Karpas-422 (cell line): ENCODE measurements around the gene IL16. TPM values are rescaled to one million over a fixed set of nuclear protein-coding genes. Genes with fewer than 3 reads are reported as not detected.
A peak's percentile ranks its signal among the peaks of the same experiment; 100 is the strongest.

Source experiments
- DNase-seq: peaks from one replicate; pipeline ENCODE4 v3.0.0-alpha.2; 2015
- H2AFZ ChIP-seq: fragments of 200-600 bp; sonication (generic); 2 replicates; pipeline ENCODE4 v1.6.1; 2014; ENCODE audit warnings: antibody characterized with exemption, low read length, mixed read lengths
- H3K27ac ChIP-seq: fragments of 200-600 bp; sonication (generic); 2 replicates; pipeline ENCODE4 v1.5.1; 2014; ENCODE audit warnings: mild to moderate bottlenecking, low read length, moderate library complexity
- H3K27me3 ChIP-seq: fragments of 200-600 bp; sonication (generic); 2 replicates; pipeline ENCODE4 v1.6.1; 2014; ENCODE audit warnings: low read length, mixed read lengths
- H3K36me3 ChIP-seq: fragments of 200-600 bp; sonication (generic); 2 replicates; pipeline ENCODE4 v1.6.1; 2014; ENCODE audit warnings: low read length, mixed read lengths; ENCODE audit not compliant: insufficient read depth
- H3K4me1 ChIP-seq: fragments of 200-600 bp; sonication (generic); 2 replicates; pipeline ENCODE4 v1.6.1; 2014; ENCODE audit warnings: mild to moderate bottlenecking, low read length, mixed read lengths
- H3K4me2 ChIP-seq: fragments of 200-600 bp; sonication (generic); 2 replicates; pipeline ENCODE4 v1.6.1; 2014; ENCODE audit warnings: low read length, low read depth, mild to moderate bottlenecking; ENCODE audit not compliant: poor library complexity, severe bottlenecking
- H3K4me3 ChIP-seq: fragments of 200-600 bp; sonication (generic); 2 replicates; pipeline ENCODE4 v1.5.1; 2014; ENCODE audit warnings: mild to moderate bottlenecking, antibody characterized with exemption, low read length, mixed read lengths
- H3K79me2 ChIP-seq: fragments of 200-600 bp; sonication (generic); 2 replicates; pipeline ENCODE4 v1.6.1; 2014; ENCODE audit warnings: mild to moderate bottlenecking, low read length, mixed read lengths
- H3K9ac ChIP-seq: fragments of 200-600 bp; sonication (generic); 2 replicates; pipeline ENCODE4 v1.6.0; 2014; ENCODE audit warnings: low read length
- H3K9me2 ChIP-seq: fragments of 200-600 bp; sonication (generic), shearing (Covaris generic); replicated peaks from 2 replicates; pipeline ENCODE4 v1.6.0; 2014; ENCODE audit warnings: mild to moderate bottlenecking, low read length, moderate library complexity; ENCODE audit not compliant: insufficient read depth
- H3K9me3 ChIP-seq: fragments of 300-700, 200-600 bp; sonication (generic); 2 replicates; pipeline ENCODE4 v1.6.1; 2014; ENCODE audit warnings: low read length, mixed read lengths
- H4K20me1 ChIP-seq: fragments of 200-600 bp; sonication (generic); 2 replicates; pipeline ENCODE4 v1.6.1; 2014; ENCODE audit warnings: mild to moderate bottlenecking, antibody characterized with exemption, low read length, low read depth; ENCODE audit not compliant: insufficient read depth
- total RNA-seq: library from RNA; depleted of rRNA; stranded (reverse); fragments of >200 nt; shearing (Covaris generic); gene quantifications from 2 replicates; pipeline ENCODE4 v1.2.3, GENCODE V29; 2014; ENCODE audit warnings: low replicate concordance

Gene IL16
- total RNA-seq, 1 experiment from 2014 or later, result 3.3 TPM

DNA sequence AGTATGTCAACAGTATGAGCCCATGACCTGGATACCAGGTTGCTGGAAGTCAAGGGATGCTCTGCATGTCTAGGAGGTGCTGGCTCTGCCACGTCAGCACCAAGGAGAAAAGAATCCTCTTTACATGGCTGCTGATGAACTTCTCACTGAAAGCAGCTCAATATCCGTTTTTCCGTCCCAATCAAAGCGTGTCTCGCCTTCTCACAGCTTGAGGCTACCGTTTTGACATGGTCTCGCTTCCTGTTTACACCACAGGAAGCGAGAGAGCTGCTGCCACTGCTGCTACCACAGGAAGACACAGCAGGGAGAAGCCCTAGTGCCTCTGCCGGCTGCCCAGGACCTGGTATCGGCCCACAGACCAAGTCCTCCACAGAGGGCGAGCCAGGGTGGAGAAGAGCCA, 100.0 kb downstream of the IL16 start:
- Histone ChIP-seq H3K27ac (no peak overlapping the region), H3K9me3 (no peaks in the 10 kb centered on the region), H2AFZ (no peak overlapping the region), H3K4me3 (no peak overlapping the region), H3K79me2 (no peaks in the 10 kb centered on the region), H3K9me2 (no peaks in the 10 kb centered on the region), H4K20me1 (no peaks in the 10 kb centered on the region), H3K4me1 (peaks cover 33% of the 10 kb centered on the region), H3K9ac (peak overlapping the region; percentile 6; the same call in 1 of the 2 replicates), H3K27me3 (no peaks in the 10 kb centered on the region), H3K36me3 (no peaks in the 10 kb centered on the region), H3K4me2 (no peak overlapping the region)
- peak; percentile 59 for DNase-seq

DNA sequence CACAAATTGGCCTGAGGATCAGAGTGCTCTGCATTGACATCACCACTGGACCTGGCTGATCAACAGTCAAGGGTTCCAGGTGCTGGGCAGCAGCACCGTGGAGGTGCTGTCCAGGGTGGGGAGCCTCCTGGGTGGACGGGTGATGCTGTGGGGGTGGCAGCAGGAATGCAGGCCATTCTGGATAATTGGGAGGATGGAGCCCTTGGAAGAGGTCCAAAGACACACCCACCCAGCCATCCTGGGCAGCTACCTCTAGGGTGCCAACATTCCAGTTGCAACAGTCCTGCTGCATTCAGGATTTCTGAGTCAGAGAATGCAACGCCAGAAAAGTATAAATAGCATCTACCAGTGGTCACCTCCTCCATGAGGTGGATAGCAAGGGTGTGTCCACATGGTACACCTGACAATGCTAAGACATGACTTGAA, 100.5 kb downstream of the IL16 start:
- H3K79me2 ChIP-seq, result no peaks in the 10 kb centered on the region
- peak overlapping the region; percentile 6; the same call in 1 of the 2 replicates for H3K9ac ChIP-seq
- DNase-seq, result no peak
- no peak overlapping the region for H2AFZ ChIP-seq
- H4K20me1 ChIP-seq, result no peaks in the 10 kb centered on the region
- peaks cover 33% of the 10 kb centered on the region for H3K4me1 ChIP-seq
- no peak overlapping the region for H3K4me2 ChIP-seq
- H3K36me3 ChIP-seq, result no peaks in the 10 kb centered on the region
- no peaks in the 10 kb centered on the region for H3K9me3 ChIP-seq
- H3K27ac ChIP-seq, result no peak overlapping the region
- no peak overlapping the region for H3K4me3 ChIP-seq
- H3K27me3 ChIP-seq, result no peaks in the 10 kb centered on the region
- H3K9me2 ChIP-seq, result no peaks in the 10 kb centered on the region

DNA sequence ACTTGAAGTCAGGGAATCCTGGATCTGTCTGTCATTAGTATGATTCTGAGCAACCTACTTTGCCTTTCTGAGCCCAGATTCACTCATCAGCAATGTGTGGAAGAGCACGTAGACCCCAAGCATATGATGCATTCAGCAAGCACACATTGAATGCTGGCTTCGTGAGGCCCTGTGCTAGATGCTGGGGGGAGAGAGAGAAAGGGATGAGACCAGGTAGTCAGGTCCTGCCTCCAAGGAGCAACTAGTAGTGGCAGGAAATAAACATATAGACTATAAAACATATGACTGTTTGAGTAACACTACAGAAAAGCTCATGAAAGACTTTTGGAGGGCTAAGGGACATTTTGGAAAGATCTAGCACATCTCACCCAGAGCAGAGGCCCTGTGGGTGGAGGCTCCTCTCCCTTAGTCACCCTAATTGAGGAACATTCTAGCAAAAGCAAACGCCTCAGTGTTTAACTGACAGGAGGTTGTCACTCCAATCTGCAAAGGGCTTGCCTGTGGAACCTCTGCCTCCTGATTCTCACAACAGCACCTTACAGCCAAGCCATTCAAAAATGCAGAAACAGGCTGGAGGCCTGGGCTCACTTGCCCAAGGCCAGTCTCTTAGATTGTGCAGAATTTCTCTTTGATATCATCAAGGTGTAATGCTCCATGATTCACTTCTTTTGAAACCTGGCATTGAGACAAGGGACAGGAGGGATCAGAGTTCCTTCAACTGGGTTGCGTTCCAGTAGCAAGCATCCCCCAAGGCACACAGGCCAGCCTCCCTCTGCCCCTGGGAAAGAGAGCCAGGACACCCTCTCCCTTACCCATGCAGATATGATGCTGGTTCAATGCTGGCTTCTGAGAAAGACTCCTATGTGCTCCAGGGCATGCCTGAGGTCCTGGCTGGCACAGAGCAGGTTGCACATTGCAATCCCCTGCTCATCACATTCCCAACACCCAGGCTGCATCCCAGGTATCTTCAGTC, 101.2 kb downstream of the IL16 start:
- Histone ChIP-seq H3K27me3 (no peaks in the 10 kb centered on the region), H3K9ac (no peak overlapping the region), H4K20me1 (no peaks in the 10 kb centered on the region), H3K4me2 (no peak overlapping the region), H2AFZ (no peak overlapping the region), H3K4me3 (no peak overlapping the region), H3K27ac (no peak overlapping the region), H3K36me3 (no peaks in the 10 kb centered on the region), H3K9me3 (no peaks in the 10 kb centered on the region), H3K79me2 (no peaks in the 10 kb centered on the region), H3K4me1 (peaks cover 33% of the 10 kb centered on the region), H3K9me2 (no peaks in the 10 kb centered on the region)
- DNase-seq, result no peak

DNA sequence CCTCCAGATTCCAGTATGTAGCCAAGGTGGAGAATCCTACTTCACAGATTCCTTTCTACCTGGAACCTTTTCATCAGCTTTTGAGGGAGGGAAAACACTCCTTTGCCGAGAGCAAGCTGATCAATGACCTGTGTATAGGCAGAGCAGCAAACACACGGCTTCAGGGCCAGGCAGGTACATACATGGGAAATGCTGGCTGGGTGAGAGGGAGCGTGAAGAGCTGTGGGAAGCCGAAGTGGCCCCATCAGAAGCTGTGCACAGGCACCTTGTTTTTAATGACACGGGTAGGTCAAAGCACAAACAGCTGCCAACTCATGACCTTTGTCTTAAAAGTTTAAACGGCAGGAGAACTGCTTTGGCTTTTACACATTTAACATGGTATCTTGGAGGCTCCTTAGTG, 101.9 kb downstream of the IL16 start:
- no peaks in the 10 kb centered on the region for H3K9me3 ChIP-seq
- H3K79me2 ChIP-seq, result no peaks in the 10 kb centered on the region
- peaks cover 36% of the 10 kb centered on the region for H3K4me1 ChIP-seq
- H4K20me1 ChIP-seq, result no peaks in the 10 kb centered on the region
- H3K36me3 ChIP-seq, result no peaks in the 10 kb centered on the region
- no peak overlapping the region for H3K27ac ChIP-seq
- H3K9me2 ChIP-seq, result no peaks in the 10 kb centered on the region
- H3K4me2 ChIP-seq, result no peak overlapping the region
- no peak overlapping the region for H3K9ac ChIP-seq
- H2AFZ ChIP-seq, result no peak overlapping the region
- no peaks in the 10 kb centered on the region for H3K27me3 ChIP-seq
- no peak for DNase-seq
- no peak overlapping the region for H3K4me3 ChIP-seq

DNA sequence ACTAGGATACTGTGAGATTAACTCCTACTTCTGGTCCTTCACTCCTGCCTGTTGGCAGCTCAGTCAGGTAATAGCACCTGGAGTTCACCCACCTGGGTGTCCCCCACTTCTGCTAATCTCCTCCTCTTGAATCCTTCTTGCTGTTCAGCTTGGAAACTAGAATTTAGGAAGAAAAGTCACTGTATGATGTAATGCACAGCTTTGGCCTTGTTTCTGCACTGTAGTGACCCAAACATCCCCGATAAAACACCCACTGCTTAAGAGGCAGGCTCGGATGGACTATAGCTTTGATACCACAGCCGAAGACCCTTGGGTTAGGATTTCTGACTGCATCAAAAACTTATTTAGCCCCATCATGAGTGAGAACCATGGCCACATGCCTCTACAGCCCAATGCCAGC, 102.5 kb downstream of the IL16 start:
- no peaks in the 10 kb centered on the region for H3K79me2 ChIP-seq
- H2AFZ ChIP-seq, result no peak overlapping the region
- no peak overlapping the region for H3K27ac ChIP-seq
- H3K9ac ChIP-seq, result no peak overlapping the region
- no peaks in the 10 kb centered on the region for H3K27me3 ChIP-seq
- no peaks in the 10 kb centered on the region for H3K9me3 ChIP-seq
- DNase-seq, result no peak
- H3K4me2 ChIP-seq, result no peak overlapping the region
- peaks cover 31% of the 10 kb centered on the region for H3K4me1 ChIP-seq
- no peaks in the 10 kb centered on the region for H4K20me1 ChIP-seq
- H3K9me2 ChIP-seq, result no peaks in the 10 kb centered on the region
- no peak overlapping the region for H3K4me3 ChIP-seq
- no peaks in the 10 kb centered on the region for H3K36me3 ChIP-seq

DNA sequence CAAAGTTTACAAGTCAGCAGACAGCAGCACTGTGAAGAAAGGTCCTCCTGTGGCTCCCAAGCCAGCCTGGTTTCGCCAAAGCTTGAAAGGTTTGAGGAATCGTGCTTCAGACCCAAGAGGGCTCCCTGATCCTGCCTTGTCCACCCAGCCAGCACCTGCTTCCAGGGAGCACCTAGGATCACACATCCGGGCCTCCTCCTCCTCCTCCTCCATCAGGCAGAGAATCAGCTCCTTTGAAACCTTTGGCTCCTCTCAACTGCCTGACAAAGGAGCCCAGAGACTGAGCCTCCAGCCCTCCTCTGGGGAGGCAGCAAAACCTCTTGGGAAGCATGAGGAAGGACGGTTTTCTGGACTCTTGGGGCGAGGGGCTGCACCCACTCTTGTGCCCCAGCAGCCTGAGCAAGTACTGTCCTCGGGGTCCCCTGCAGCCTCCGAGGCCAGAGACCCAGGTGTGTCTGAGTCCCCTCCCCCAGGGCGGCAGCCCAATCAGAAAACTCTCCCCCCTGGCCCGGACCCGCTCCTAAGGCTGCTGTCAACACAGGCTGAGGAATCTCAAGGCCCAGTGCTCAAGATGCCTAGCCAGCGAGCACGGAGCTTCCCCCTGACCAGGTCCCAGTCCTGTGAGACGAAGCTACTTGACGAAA, 103.1 kb downstream of the IL16 start:
- Histone ChIP-seq H3K4me2 (no peak overlapping the region), H3K27me3 (no peaks in the 10 kb centered on the region), H3K4me1 (peaks cover 30% of the 10 kb centered on the region), H3K9me3 (no peaks in the 10 kb centered on the region), H2AFZ (no peak overlapping the region), H4K20me1 (no peaks in the 10 kb centered on the region), H3K36me3 (no peaks in the 10 kb centered on the region), H3K79me2 (no peaks in the 10 kb centered on the region), H3K9ac (no peak overlapping the region), H3K9me2 (no peaks in the 10 kb centered on the region), H3K4me3 (no peak overlapping the region), H3K27ac (no peak overlapping the region)
- no peak for DNase-seq

DNA sequence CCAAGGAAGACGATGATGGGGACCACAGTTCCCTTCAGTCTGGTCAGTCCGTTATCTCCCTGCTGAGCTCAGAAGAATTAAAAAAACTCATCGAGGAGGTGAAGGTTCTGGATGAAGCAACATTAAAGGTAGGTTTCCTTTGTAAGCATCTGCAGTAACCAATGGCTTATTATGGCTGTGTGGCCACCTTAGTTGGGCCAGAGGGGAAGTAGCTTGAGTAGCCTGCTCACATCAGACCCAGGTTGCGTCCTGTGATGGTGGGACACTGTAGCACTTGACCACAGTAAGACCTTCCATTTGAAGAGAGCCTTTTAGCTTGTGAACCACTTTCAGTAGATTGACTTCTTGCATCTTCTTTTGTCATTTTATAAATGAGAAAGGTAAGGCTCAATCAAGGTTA, 104.7 kb downstream of the IL16 start:
- Histone ChIP-seq H4K20me1 (no peaks in the 10 kb centered on the region), H3K4me3 (no peak overlapping the region), H3K27me3 (no peaks in the 10 kb centered on the region), H3K4me2 (peak overlapping the region; percentile 28), H2AFZ (no peak overlapping the region), H3K9me3 (no peaks in the 10 kb centered on the region), H3K9ac (no peak overlapping the region), H3K9me2 (no peaks in the 10 kb centered on the region), H3K4me1 (peaks cover 30% of the 10 kb centered on the region), H3K79me2 (no peaks in the 10 kb centered on the region), H3K36me3 (no peaks in the 10 kb centered on the region), H3K27ac (no peak overlapping the region)
- DNase-seq, result no peak

DNA sequence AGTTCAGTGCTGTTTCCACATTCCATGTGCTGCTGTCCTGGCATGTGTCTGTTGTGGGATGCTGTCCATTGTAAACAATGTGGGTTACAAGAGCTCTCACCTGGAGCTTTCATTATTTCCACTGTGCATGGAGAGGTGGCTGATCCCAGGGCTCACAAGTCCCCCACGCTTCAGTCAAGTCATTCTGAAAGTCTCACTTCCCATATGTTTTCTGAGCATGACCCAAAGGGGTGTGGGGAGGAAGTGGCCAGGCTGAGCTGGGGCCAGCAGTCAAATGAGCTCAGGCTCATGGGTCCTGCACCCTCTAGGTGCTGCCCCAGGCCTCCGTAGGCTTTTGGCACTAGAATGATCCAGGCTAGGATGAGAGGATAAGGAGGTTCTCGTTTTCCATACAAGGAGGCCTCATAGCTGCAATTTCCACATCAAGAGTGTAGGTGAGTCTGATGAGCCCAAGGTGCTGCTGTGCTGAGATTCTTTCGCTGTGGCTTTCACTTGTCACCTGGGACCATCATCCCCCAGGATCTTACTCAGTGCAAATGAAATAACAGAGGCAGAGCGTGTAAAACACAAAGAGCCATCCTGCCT, 105.2 kb downstream of the IL16 start:
- no peaks in the 10 kb centered on the region for H4K20me1 ChIP-seq

More for the DNA sequence above, 105.2 kb downstream of the IL16 start:
- H3K9me2 ChIP-seq, result no peaks in the 10 kb centered on the region
- peaks cover 27% of the 10 kb centered on the region for H3K4me1 ChIP-seq
- peak overlapping the region; percentile 36 for H3K27ac ChIP-seq
- no peak overlapping the region for H2AFZ ChIP-seq
- H3K4me3 ChIP-seq, result no peak overlapping the region
- H3K9ac ChIP-seq, result no peak overlapping the region
- no peaks in the 10 kb centered on the region for H3K36me3 ChIP-seq
- no peaks in the 10 kb centered on the region for H3K27me3 ChIP-seq
- peak overlapping the region; percentile 28 for H3K4me2 ChIP-seq
- peak; percentile 58 for DNase-seq
- H3K79me2 ChIP-seq, result no peaks in the 10 kb centered on the region
- no peaks in the 10 kb centered on the region for H3K9me3 ChIP-seq
